Spleen (tissue), 7 donors: ENCODE measurements around the gene PRICKLE1.

ENCODE experiments used
- CTCF ChIP-seq, 11 experiments: fragments of 200-600 bp in 7 of 11; fragments of 450-650 bp in 4 of 11; sonication (generic) in 4 of 11; IDR thresholded peaks in 8 of 11; conservative IDR thresholded peaks in 3 of 11; 1 replicate in 7 of 11; 2 replicates in 4 of 11; pipeline versions ENCODE4 v1.4.0 to v1.8.0; 2016 to 2021; ENCODE audit warnings: antibody characterized with exemption in 11 of 11, inconsistent platforms in 4 of 11, mild to moderate bottlenecking in 1 of 11
- POLR2A ChIP-seq, 3 donors: fragments of 450-650 bp; IDR thresholded peaks; one replicate each; pipeline ENCODE4 v1.5.1; 2017; ENCODE audit warnings: antibody characterized with exemption in 3 of 3, mild to moderate bottlenecking in 1 of 3
- donor health status: DM: no; HTN: no; CAD: no; lungs with moderate emphysema.
- donor health status: DM: no; HTN: no; CAD: no.
- donor health status: DM: no; HTN: no; CAD: no.

GRCh38 chr12:42630314-42630713 lies 40.8 kb upstream of the PRICKLE1 start:
- TF ChIP-seq CTCF (IDR thresholded peaks at IDR 0.05 in 8 of 11, conservative IDR thresholded peaks at IDR 0.05 in 3 of 11) (no peak), POLR2A (IDR thresholded peaks at IDR 0.05) (no peak)
